Activated CD4-positive, alpha-beta memory T cell treated with anti-CD3 and anti-CD28 coated beads for 36 hours (primary cell): ENCODE measurements around the gene ZDHHC24. TPM values are rescaled to one million over a fixed set of nuclear protein-coding genes. Genes with fewer than 3 reads are reported as not detected.

Experiments used
- CTCF ChIA-PET: fragments of 350-600 bp; sonication (Branson Sonifier 250); formaldehyde crosslinking; loops from one replicate; lab custom pipeline; 2021; ENCODE audit warnings: antibody characterized with exemption, inconsistent platforms; lab: Charles Lee
- POLR2A ChIA-PET: fragments of 350-600 bp; sonication (Branson Sonifier 250); formaldehyde crosslinking; loops from one replicate; lab custom pipeline; 2021; ENCODE audit warnings: antibody characterized with exemption; lab: Charles Lee
- DNase-seq: peaks from one replicate; pipeline ENCODE4 v3.0.0-alpha.2; 2020
- H3K27ac Mint-ChIP-seq: one replicate; pipeline ENCODE4 v1.8.0; 2021; ENCODE audit warnings: mixed read lengths
- H3K27me3 Mint-ChIP-seq: one replicate; pipeline ENCODE4 v1.8.0; 2021; ENCODE audit warnings: mixed read lengths
- H3K36me3 Mint-ChIP-seq: one replicate; pipeline ENCODE4 v1.8.0; 2021; ENCODE audit warnings: mixed read lengths
- H3K4me1 Mint-ChIP-seq: one replicate; pipeline ENCODE4 v1.8.0; 2021; ENCODE audit warnings: low read depth, mixed read lengths
- H3K4me3 Mint-ChIP-seq: one replicate; pipeline ENCODE4 v1.8.0; 2021; ENCODE audit warnings: mild to moderate bottlenecking, mixed read lengths
- H3K9me3 Mint-ChIP-seq: one replicate; pipeline ENCODE4 v1.8.0; 2021; ENCODE audit warnings: mixed read lengths
- intact Hi-C: fragments of 100-400 bp; cut with micrococcal nuclease; formaldehyde crosslinking; loops from one replicate; pipeline ENCODE4 v1.15.1; 2023
- total RNA-seq, 2 experiments: library from RNA; stranded (reverse); gene quantifications; one replicate each; pipeline ENCODE4 v1.2.3, GENCODE V29; 2021

Gene ZDHHC24
- total RNA-seq, 2 experiments from 2014 or later, result 13.5 to 14.9 TPM

GRCh38 chr11:66477263-66478201, 68.3 kb downstream of the ZDHHC24 start:
- H3K36me3 Mint-ChIP-seq, result peaks cover 4% of the 10 kb centered on the region
- H3K4me3 Mint-ChIP-seq, result no peak overlapping the region
- H3K9me3 Mint-ChIP-seq, result no peaks in the 10 kb centered on the region
- intact Hi-C loops, result no loop called here
- no peak overlapping the region for H3K27ac Mint-ChIP-seq
- no peak for DNase-seq
- ChIA-PET CTCF (interaction anchor here (0.5 to 2.0 kb wide), 7 partner anchors 9 to 56 kb away, joined by 3 to 12 read pairs (median 3); partner anchors contain the start of genes MRPL11 and PELI3), POLR2A (no interaction called here)
- peaks cover 19% of the 10 kb centered on the region for H3K4me1 Mint-ChIP-seq
- no peaks in the 10 kb centered on the region for H3K27me3 Mint-ChIP-seq

GRCh38 chr11:66476841-66477251, 69.0 kb downstream of the ZDHHC24 start:
- intact Hi-C loops, result no loop called here
- ChIA-PET POLR2A (no interaction called here), CTCF (interaction anchor here (1.0 to 1.1 kb wide), 3 partner anchors 9 to 47 kb away, joined by 3 read pairs; partner anchors contain the start of gene PELI3)
- no peaks in the 10 kb centered on the region for H3K27me3 Mint-ChIP-seq
- H3K27ac Mint-ChIP-seq, result no peak overlapping the region
- H3K9me3 Mint-ChIP-seq, result no peaks in the 10 kb centered on the region
- H3K4me1 Mint-ChIP-seq, result peaks cover 13% of the 10 kb centered on the region
- H3K36me3 Mint-ChIP-seq, result no peaks in the 10 kb centered on the region
- DNase-seq, result no peak
- H3K4me3 Mint-ChIP-seq, result no peak overlapping the region

DNA sequence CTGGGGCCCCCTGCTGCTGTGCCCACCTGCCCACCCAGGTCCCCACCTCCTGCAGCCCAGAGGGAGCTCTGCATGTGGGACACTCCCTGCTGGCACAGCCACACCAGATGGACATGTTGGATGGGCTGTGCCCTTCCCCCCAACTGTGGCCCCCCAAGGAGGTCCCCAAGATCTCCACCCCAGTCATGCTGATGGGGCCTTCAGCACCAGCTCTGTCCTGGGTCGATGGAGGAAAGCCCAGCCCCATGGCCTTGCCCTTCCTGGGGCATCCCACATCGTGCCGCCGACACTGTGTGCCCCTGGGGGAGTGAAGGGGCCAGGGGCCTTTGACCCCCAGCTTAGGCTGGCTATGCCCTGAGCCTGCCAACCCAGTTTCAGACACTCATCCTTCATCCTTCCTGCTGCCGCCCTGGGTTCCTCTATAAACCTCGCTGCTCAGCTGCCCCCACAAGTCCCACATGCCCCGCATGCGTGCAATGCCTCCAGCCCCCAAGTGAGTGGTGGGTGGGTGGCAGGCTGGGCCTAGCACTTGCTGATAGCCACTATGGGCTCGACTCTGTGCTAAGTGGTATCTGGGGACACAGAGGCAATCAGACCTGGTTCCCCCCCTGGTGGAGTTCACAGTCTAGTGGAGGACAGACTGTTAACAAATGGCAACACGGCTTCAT, 69.5 kb downstream of the ZDHHC24 start:
- no peak for DNase-seq
- no peak overlapping the region for H3K27ac Mint-ChIP-seq
- ChIA-PET CTCF (interaction anchor here (1.0 to 1.1 kb wide), 2 partner anchors 10 to 47 kb away, joined by 3 read pairs; partner anchors contain the start of gene PELI3), POLR2A (no interaction called here)
- no peak overlapping the region for H3K4me3 Mint-ChIP-seq
- H3K4me1 Mint-ChIP-seq, result peaks cover 11% of the 10 kb centered on the region
- intact Hi-C loops, result no loop called here
- H3K27me3 Mint-ChIP-seq, result no peaks in the 10 kb centered on the region
- no peaks in the 10 kb centered on the region for H3K9me3 Mint-ChIP-seq
- H3K36me3 Mint-ChIP-seq, result no peaks in the 10 kb centered on the region

DNA sequence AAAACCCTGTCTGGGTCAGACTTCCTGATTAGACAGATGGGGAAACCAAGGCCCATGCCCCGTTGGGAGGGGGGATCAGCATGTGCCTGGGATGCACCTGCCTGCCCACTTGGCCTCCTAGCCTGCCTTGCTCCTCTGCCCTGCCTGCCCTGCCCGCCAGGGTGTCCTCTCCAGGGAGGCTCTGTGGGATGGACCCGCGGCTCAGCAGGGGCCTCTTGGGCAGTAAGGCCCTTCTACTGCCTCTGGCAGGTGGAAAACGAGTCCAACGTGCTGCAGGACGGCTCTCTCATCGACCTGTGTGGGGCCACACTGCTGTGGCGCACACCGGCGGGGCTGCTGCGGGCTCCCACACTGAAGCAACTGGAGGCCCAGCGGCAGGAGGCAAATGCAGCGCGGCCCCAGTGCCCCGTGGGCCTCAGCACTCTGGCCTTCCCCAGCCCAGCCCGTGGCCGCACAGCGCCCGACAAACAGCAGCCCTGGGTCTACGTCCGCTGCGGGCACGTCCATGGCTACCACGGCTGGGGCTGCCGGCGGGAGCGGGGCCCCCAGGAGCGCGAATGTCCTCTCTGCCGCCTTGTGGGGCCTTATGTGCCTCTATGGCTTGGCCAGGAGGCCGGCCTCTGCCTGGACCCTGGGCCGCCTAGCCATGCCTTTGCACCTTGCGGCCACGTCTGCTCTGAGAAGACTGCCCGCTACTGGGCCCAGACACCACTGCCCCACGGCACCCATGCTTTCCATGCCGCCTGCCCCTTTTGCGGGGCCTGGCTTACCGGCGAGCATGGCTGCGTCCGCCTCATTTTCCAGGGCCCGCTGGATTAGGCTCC, 70.3 kb downstream of the ZDHHC24 start:
- CTCF ChIA-PET, result interaction anchor here (1.1 kb wide), 1 partner anchor 46 kb away, joined by 3 read pairs; no protein-coding TSS in a partner anchor
- no peak for DNase-seq
- Mint-ChIP-seq H3K36me3 (no peaks in the 10 kb centered on the region), H3K27ac (no peak overlapping the region), H3K4me1 (peaks cover 5% of the 10 kb centered on the region), H3K9me3 (no peaks in the 10 kb centered on the region), H3K27me3 (no peaks in the 10 kb centered on the region), H3K4me3 (no peak overlapping the region)
- intact Hi-C loops, result no loop called here
- POLR2A ChIA-PET, result no interaction called here

DNA sequence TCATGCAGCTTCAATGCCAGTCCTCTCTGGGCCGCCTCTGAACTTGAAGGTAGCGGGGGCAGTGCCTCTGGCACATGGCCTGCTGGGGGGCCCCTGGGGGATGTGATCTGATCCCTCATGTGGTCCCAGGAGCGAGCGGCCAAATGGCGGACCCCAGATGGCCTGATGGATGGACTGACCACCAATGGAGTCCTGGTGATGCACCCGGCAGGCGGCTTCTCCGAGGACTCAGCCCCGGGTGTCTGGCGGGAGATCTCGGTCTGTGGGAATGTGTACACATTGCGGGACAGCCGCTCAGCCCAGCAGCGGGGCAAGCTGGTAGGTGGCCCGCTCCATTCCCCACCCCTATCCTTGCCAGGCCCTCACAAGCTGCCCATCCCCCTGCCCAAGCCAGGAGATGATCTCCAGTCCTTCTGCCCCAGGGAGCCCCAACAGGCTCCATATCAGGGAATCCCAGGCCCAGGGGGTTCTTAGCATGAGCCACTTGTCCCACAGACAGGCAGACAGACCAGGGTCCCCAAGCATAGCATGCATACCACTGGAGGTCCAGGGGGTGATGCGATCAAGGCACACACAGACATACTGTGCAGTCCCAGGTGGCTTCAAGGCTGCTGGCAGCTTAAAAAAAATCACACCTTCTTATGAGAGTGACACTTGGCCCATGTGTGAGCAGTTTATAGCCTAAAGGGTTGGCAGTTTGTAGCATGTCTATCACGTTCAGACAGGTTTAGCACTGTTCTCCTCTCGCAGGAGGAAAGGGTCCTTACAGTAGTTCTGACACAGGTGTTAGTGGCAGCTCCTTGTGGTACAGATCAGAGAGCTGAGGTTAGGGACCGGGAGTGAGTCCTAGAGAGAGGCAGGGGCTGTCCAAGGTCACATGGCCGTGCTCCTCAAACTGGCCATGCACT, 72.0 kb downstream of the ZDHHC24 start:
- Mint-ChIP-seq H3K4me1 (no peaks in the 10 kb centered on the region), H3K27ac (no peak overlapping the region), H3K36me3 (no peaks in the 10 kb centered on the region), H3K4me3 (no peak overlapping the region), H3K27me3 (no peaks in the 10 kb centered on the region), H3K9me3 (no peaks in the 10 kb centered on the region)
- ChIA-PET POLR2A (no interaction called here), CTCF (interaction anchor here (0.8 to 1.3 kb wide), 2 partner anchors 35 to 66 kb away, joined by 4 read pairs; partner anchors contain the start of gene MRPL11)
- DNase-seq, result no peak
- intact Hi-C loops, result no loop called here

DNA sequence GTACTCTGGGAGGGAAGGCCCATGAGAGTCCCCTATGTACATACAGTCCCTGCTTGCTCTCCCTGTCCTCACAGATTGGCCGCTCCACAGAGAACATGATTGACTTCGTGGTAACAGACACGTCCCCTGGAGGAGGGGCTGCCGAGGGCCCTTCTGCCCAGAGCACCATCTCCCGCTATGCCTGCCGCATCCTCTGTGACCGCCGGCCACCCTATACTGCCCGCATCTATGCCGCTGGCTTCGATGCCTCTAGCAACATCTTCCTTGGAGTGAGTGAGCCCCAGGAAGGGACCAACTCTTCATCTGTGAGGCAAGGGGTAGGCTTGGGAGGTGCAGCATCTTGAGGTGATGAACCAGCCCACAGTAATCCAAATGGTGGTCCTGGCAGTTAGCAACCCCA, 72.7 kb downstream of the ZDHHC24 start:
- DNase-seq, result no peak
- H3K36me3 Mint-ChIP-seq, result no peaks in the 10 kb centered on the region
- H3K27me3 Mint-ChIP-seq, result no peaks in the 10 kb centered on the region
- ChIA-PET POLR2A (no interaction called here), CTCF (no interaction called here)
- peaks cover 4% of the 10 kb centered on the region for H3K4me1 Mint-ChIP-seq
- no peak overlapping the region for H3K4me3 Mint-ChIP-seq
- no peaks in the 10 kb centered on the region for H3K9me3 Mint-ChIP-seq
- H3K27ac Mint-ChIP-seq, result no peak overlapping the region
- intact Hi-C loops, result no loop called here

DNA sequence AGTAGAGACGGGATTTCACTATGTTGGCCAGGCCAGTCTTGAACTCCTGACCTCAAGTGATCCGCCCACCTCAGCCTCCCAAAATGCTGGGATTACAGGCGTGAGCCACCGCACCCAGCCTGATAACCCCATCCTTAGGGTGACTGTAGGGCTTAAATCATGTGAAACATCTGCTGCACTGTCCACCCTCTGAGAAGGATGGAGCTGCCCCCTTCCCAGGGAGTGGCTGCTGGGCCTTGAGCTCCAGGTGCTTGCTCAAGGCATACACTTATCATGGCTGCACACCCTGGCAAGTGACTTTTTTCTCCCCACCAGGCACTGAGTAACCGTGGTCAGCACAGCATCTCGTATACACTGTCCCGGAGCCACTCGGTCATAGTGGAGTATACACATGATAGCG, 73.8 kb downstream of the ZDHHC24 start:
- no peak for DNase-seq
- Mint-ChIP-seq H3K27me3 (no peaks in the 10 kb centered on the region), H3K36me3 (no peaks in the 10 kb centered on the region), H3K4me3 (no peak overlapping the region), H3K9me3 (no peaks in the 10 kb centered on the region), H3K4me1 (peaks cover 12% of the 10 kb centered on the region), H3K27ac (no peak overlapping the region)
- ChIA-PET POLR2A (no interaction called here), CTCF (interaction anchor here (1.0 kb wide), 1 partner anchor 109 kb away, joined by 3 read pairs; no protein-coding TSS in a partner anchor)
- intact Hi-C loops, result no loop called here

- no peaks in the 10 kb centered on the region for H3K9me3 Mint-ChIP-seq
- intact Hi-C loops, result no loop called here
- no peak for DNase-seq
- H3K27ac Mint-ChIP-seq, result no peak overlapping the region
- no peaks in the 10 kb centered on the region for H3K36me3 Mint-ChIP-seq
- CTCF ChIA-PET, result interaction anchor here (0.6 to 1.1 kb wide), 4 partner anchors 8 to 108 kb away, joined by 3 to 5 read pairs (median 4); partner anchors contain the start of gene DPP3
- no peak overlapping the region for H3K4me3 Mint-ChIP-seq
- H3K4me1 Mint-ChIP-seq, result peaks cover 17% of the 10 kb centered on the region
- H3K27me3 Mint-ChIP-seq, result no peaks in the 10 kb centered on the region
- POLR2A ChIA-PET, result no interaction called here
These were observed 74.7 kb downstream of the ZDHHC24 start for GRCh38 chr11:66471142-66471541.

Other genes with a start within 250 kb of the ZDHHC24 start
- gene CD248, start 229.0 kb downstream of the ZDHHC24 start, total RNA-seq, result not detected
- gene RIN1, start 209.6 kb downstream of the ZDHHC24 start, total RNA-seq, result 1 to 10 TPM; 1.0 to 1.6 TPM
- gene BRMS1, start 200.9 kb downstream of the ZDHHC24 start, total RNA-seq, result 10 to 100 TPM; 29.3 to 31.2 TPM
- gene B4GAT1, start 198.4 kb downstream of the ZDHHC24 start, total RNA-seq, result 1 to 10 TPM; 8.2 to 8.3 TPM
- 10 to 100 TPM; 10.3 to 10.6 TPM for gene SLC29A2, start 174.3 kb downstream of the ZDHHC24 start, total RNA-seq
- not detected for gene NPAS4, start 125.0 kb downstream of the ZDHHC24 start, total RNA-seq
- gene MRPL11, start 107.2 kb downstream of the ZDHHC24 start, total RNA-seq, result 100 to 1,000 TPM; 104 to 106 TPM
- gene PELI3, start 79.1 kb downstream of the ZDHHC24 start, total RNA-seq, result 1 to 10 TPM; 7.0 to 8.5 TPM
- 10 to 100 TPM; 76.1 to 89.7 TPM for gene DPP3, start 65.6 kb downstream of the ZDHHC24 start, total RNA-seq
- 10 to 100 TPM; 11.1 to 13.2 TPM for gene BBS1, start 35.4 kb downstream of the ZDHHC24 start, total RNA-seq
- gene ACTN3, start 855 bp upstream of the ZDHHC24 start, total RNA-seq, result under 1 TPM; 0.15 to 0.24 TPM
- 1 to 10 TPM; 1.4 to 1.5 TPM for gene CTSF, start 22.6 kb upstream of the ZDHHC24 start, total RNA-seq
- under 1 TPM; 0.12 to 0.24 TPM for gene CCDC87, start 47.0 kb upstream of the ZDHHC24 start, total RNA-seq
- 10 to 100 TPM; 24.2 to 26.9 TPM for gene CCS, start 47.1 kb upstream of the ZDHHC24 start, total RNA-seq
- gene RBM14, start 70.6 kb upstream of the ZDHHC24 start, total RNA-seq, result 100 to 1,000 TPM; 114 to 121 TPM
- gene RBM4, start 92.7 kb upstream of the ZDHHC24 start, total RNA-seq, result 10 to 100 TPM; 87.0 to 94.0 TPM
- 10 to 100 TPM; 10.9 to 11.7 TPM for gene RBM4B, start 131.8 kb upstream of the ZDHHC24 start, total RNA-seq
- 1 to 10 TPM; 1.3 to 1.5 TPM for gene SPTBN2, start 183.2 kb upstream of the ZDHHC24 start, total RNA-seq